SK-N-SH (cell line): Measurements from ENCODE around the gene SERBP1.

Source experiments
- CTCF ChIP-seq: fragments of 200-600 bp; sonication (generic); IDR thresholded peaks from 2 replicates; pipeline ENCODE4 v1.6.1; 2017; ENCODE audit warnings: antibody characterized with exemption, mild to moderate bottlenecking, moderate library complexity
- EP300 ChIP-seq, 2 experiments: IDR thresholded peaks; 2 replicates each; pipeline versions ENCODE4 v1.4.0 to v1.6.1; 2012; ENCODE audit warnings: borderline replicate concordance in 1 of 2, low read depth in 1 of 2, low read length in 1 of 2

GRCh38 chr1:67381154-67381553 is 49.0 kb downstream of the SERBP1 start:
- TF ChIP-seq CTCF (no peak), EP300 (IDR thresholded peaks at IDR 0.05; ENCODE audit: borderline replicate concordance in 1 of 2, low read depth in 1 of 2, low read length in 1 of 2) (no peak)
